ENCODE data around the gene PDXP.

Gene PDXP

GRCh38 chr22:37677493-37677974, 19.0 kb downstream of the PDXP start:
- Histone ChIP-seq H3K4me1 (ENCODE audit: control insufficient read depth in 1 of 2, insufficient read depth in 2 of 2, low read length in 2 of 2) (peaks cover 10 to 40% of the 10 kb centered on the region in 2 donors), H3K4me3 (ENCODE audit: low read depth in 1 of 2, low read length in 2 of 2) (peak overlapping the region; percentile 60 to 80), H3K36me3 (ENCODE audit: control insufficient read depth in 1 of 2, insufficient read depth in 2 of 2, low read length in 2 of 2) (peaks cover 5% of the 10 kb centered on the region in 2 donors), H3K27me3 (ENCODE audit: low read depth, low read length) (no peaks in the 10 kb centered on the region), H3K27ac (ENCODE audit: low read length) (peak overlapping the region; percentile 89), H3K9me3 (ENCODE audit: control insufficient read depth in 1 of 2, low read length in 2 of 2) (no peaks in the 10 kb centered on the region)

DNA sequence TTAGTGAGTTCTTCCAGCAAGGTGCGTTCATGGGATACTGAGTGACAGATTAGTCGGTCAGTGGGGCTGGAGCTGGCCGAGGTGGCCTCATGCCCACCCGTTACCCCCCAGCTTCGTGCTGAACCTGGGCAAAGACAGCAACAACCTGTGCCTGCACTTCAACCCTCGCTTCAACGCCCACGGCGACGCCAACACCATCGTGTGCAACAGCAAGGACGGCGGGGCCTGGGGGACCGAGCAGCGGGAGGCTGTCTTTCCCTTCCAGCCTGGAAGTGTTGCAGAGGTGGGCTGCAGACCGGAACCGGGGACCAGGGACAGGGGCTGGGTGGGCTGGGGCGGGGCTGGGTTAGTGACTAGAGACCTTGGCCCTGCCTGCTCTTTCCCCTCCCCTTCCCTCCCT, 19.8 kb downstream of the PDXP start:
- peak overlapping the region in 1 of 2 donors; percentile 7 for H3K4me3 ChIP-seq (ENCODE audit: low read depth in 1 of 2, low read length in 2 of 2)
- peaks cover 10 to 33% of the 10 kb centered on the region in 2 donors for H3K4me1 ChIP-seq (ENCODE audit: control insufficient read depth in 1 of 2, insufficient read depth in 2 of 2, low read length in 2 of 2)
- peaks cover 5% of the 10 kb centered on the region in 2 donors for H3K36me3 ChIP-seq (ENCODE audit: control insufficient read depth in 1 of 2, insufficient read depth in 2 of 2, low read length in 2 of 2)
- H3K27ac ChIP-seq (ENCODE audit: low read length) = no peak overlapping the region
- H3K27me3 ChIP-seq (ENCODE audit: low read depth, low read length) = no peaks in the 10 kb centered on the region
- no peaks in the 10 kb centered on the region for H3K9me3 ChIP-seq (ENCODE audit: control insufficient read depth in 1 of 2, low read length in 2 of 2)

DNA sequence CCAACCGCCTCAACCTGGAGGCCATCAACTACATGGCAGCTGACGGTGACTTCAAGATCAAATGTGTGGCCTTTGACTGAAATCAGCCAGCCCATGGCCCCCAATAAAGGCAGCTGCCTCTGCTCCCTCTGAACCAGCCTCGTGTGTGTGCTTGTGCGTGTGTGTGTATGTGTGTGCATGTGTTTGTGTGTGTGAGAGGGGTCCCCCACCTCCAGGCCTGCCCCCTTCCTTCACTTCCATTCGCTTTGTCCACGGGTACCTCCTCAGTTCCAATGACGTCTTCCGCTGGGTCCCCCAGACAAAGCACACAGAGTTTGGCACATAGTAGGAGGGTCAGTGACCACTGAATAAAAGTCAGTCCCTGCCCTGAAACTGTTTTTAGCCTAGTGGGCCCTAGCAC, 21.1 kb downstream of the PDXP start:
- Histone ChIP-seq H3K27ac (ENCODE audit: low read length) (no peak overlapping the region), H3K9me3 (ENCODE audit: control insufficient read depth in 1 of 2, low read length in 2 of 2) (no peaks in the 10 kb centered on the region), H3K27me3 (ENCODE audit: low read depth, low read length) (no peaks in the 10 kb centered on the region), H3K36me3 (ENCODE audit: control insufficient read depth in 1 of 2, insufficient read depth in 2 of 2, low read length in 2 of 2) (peaks cover 5% of the 10 kb centered on the region in 2 donors), H3K4me1 (ENCODE audit: control insufficient read depth in 1 of 2, insufficient read depth in 2 of 2, low read length in 2 of 2) (peaks cover 10 to 27% of the 10 kb centered on the region in 2 donors), H3K4me3 (ENCODE audit: low read depth in 1 of 2, low read length in 2 of 2) (no peak overlapping the region)

DNA sequence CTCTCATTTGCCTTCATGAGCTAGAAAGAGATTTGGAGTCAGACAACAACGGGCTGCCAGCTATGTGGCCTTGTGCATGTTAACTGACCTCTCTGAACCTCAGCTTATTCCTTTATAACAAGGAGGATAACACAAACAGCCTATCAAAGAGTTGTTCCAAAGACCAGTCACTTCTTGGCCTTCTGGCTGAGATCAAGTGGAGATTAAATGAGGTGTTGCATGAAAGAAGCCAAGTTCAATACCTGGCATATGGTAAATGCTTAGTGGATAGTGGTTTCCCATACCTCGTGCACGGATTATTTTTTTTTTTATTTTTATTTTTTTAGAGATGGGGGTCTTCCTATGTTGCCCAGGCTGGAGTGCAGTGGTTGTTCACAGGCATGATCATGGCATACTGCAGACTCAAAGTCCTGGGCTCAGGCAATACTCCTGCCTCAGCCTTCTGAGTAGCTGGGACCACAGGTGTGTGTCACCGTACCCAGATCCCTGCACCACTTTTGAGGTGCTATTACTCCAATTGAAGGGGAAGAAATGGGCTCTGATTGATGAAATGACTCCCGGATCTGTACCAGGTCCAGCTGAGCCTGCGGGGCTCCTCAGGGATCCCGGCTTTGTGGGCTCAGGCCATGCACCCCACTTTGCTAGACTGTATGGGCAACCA, 21.8 kb downstream of the PDXP start:
- Histone ChIP-seq H3K27me3 (ENCODE audit: low read depth, low read length) (no peaks in the 10 kb centered on the region), H3K9me3 (ENCODE audit: control insufficient read depth in 1 of 2, low read length in 2 of 2) (no peaks in the 10 kb centered on the region), H3K27ac (ENCODE audit: low read length) (no peak overlapping the region), H3K4me1 (ENCODE audit: control insufficient read depth in 1 of 2, insufficient read depth in 2 of 2, low read length in 2 of 2) (peaks cover 10 to 27% of the 10 kb centered on the region in 2 donors), H3K36me3 (ENCODE audit: control insufficient read depth in 1 of 2, insufficient read depth in 2 of 2, low read length in 2 of 2) (peaks cover 5% of the 10 kb centered on the region in 2 donors), H3K4me3 (ENCODE audit: low read depth in 1 of 2, low read length in 2 of 2) (no peak overlapping the region)

DNA sequence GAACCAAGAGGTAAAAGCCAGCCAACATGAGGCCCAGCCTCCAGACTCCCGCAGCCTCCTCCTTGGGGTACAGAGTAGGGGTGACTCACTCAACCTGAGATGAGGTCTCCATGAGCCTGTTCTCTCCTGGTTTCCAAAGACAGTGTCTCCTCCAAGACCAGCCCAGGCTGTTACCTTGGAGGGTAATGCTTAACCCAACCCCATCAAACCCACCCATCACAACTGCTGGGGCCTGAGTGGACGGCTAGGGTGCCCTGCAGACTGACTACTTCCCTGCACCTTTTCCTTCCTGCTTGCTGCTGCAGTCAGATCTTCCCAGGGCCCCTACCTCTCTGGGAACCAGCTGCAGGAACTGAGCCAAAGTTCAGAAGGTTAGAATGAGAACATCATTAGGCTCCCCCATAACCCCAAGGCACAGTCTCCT, 22.5 kb downstream of the PDXP start:
- no peaks in the 10 kb centered on the region for H3K9me3 ChIP-seq (ENCODE audit: control insufficient read depth in 1 of 2, low read length in 2 of 2)
- H3K36me3 ChIP-seq (ENCODE audit: control insufficient read depth in 1 of 2, insufficient read depth in 2 of 2, low read length in 2 of 2) = peaks cover 5% of the 10 kb centered on the region in 2 donors
- no peak overlapping the region for H3K4me3 ChIP-seq (ENCODE audit: low read depth in 1 of 2, low read length in 2 of 2)
- H3K27me3 ChIP-seq (ENCODE audit: low read depth, low read length) = no peaks in the 10 kb centered on the region
- no peak overlapping the region for H3K27ac ChIP-seq (ENCODE audit: low read length)
- H3K4me1 ChIP-seq (ENCODE audit: control insufficient read depth in 1 of 2, insufficient read depth in 2 of 2, low read length in 2 of 2) = peaks cover 10 to 22% of the 10 kb centered on the region in 2 donors

DNA sequence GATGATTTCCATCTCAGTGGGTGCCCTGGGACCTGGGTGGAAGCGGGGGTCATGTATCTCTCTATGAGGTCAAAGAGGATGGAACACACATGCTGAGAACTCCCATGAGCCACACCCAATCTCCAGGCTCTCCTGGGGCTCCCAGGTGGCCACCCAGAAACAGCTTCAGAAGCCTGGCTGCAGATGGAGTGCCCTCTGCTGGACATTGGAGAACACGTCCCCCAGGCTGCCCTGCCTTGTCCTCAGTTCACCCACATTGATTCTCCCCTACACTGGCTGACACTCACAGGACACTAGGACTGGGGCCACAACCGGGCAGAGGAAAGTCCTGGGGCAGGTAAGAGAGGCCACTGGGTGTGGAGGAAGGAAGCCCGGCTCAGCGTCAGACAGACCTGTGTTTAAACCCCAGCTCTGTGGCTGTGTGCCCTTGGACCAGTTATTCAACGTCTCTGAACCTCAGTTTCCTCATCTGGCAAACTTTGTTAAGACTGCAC, 23.1 kb downstream of the PDXP start:
- no peaks in the 10 kb centered on the region for H3K27me3 ChIP-seq (ENCODE audit: low read depth, low read length)
- H3K4me3 ChIP-seq (ENCODE audit: low read depth in 1 of 2, low read length in 2 of 2) = no peak overlapping the region
- peaks cover 3 to 5% of the 10 kb centered on the region in 2 donors for H3K36me3 ChIP-seq (ENCODE audit: control insufficient read depth in 1 of 2, insufficient read depth in 2 of 2, low read length in 2 of 2)
- peaks cover 10 to 22% of the 10 kb centered on the region in 2 donors for H3K4me1 ChIP-seq (ENCODE audit: control insufficient read depth in 1 of 2, insufficient read depth in 2 of 2, low read length in 2 of 2)
- no peak overlapping the region for H3K27ac ChIP-seq (ENCODE audit: low read length)
- no peaks in the 10 kb centered on the region for H3K9me3 ChIP-seq (ENCODE audit: control insufficient read depth in 1 of 2, low read length in 2 of 2)

DNA sequence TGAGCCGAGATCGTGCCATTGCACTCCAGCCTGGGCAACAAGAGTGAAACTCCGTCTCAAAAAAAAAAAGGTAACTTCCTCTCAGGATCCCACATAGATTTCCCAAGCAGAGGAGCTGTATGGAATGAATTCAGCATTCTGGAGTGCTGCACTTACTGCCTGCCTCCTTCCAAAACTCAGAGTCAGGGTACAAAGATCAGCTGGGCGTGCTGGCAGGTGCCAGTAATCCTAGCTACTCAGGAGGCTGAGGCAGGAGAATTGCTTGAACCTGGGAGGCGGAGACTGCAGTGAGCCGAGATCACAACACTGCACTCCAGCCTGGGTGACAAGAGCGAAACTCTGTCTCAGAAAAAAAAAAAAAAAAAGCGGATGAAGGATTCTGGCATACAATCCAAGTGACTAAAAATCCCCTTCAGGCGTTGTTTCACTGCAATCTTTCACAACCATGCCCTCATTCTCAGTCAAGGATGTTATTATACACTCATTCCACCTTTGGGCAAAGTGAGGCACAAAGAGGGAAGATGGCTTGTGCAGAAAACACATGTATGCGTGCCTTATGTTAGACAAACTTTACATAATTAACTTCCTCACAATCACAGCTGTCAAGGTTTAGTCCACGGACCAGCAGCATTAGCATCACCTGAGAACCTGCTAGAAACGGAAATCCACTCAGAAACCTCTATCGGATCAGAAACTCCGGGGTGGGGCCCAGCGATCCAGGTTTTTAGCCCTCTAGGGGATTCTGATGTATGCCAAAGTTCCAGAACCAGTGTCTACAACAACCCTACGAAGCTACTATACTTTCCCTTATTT, 26.5 kb downstream of the PDXP start:
- no peaks in the 10 kb centered on the region for H3K27me3 ChIP-seq (ENCODE audit: low read depth, low read length)
- peaks cover 6 to 25% of the 10 kb centered on the region in 2 donors for H3K4me1 ChIP-seq (ENCODE audit: control insufficient read depth in 1 of 2, insufficient read depth in 2 of 2, low read length in 2 of 2)
- no peaks in the 10 kb centered on the region for H3K9me3 ChIP-seq (ENCODE audit: control insufficient read depth in 1 of 2, low read length in 2 of 2)
- peak overlapping the region; percentile 51 for H3K27ac ChIP-seq (ENCODE audit: low read length)
- no peak overlapping the region for H3K4me3 ChIP-seq (ENCODE audit: low read depth in 1 of 2, low read length in 2 of 2)
- H3K36me3 ChIP-seq (ENCODE audit: control insufficient read depth in 1 of 2, insufficient read depth in 2 of 2, low read length in 2 of 2) = peaks cover 5 to 10% of the 10 kb centered on the region in 2 donors

DNA sequence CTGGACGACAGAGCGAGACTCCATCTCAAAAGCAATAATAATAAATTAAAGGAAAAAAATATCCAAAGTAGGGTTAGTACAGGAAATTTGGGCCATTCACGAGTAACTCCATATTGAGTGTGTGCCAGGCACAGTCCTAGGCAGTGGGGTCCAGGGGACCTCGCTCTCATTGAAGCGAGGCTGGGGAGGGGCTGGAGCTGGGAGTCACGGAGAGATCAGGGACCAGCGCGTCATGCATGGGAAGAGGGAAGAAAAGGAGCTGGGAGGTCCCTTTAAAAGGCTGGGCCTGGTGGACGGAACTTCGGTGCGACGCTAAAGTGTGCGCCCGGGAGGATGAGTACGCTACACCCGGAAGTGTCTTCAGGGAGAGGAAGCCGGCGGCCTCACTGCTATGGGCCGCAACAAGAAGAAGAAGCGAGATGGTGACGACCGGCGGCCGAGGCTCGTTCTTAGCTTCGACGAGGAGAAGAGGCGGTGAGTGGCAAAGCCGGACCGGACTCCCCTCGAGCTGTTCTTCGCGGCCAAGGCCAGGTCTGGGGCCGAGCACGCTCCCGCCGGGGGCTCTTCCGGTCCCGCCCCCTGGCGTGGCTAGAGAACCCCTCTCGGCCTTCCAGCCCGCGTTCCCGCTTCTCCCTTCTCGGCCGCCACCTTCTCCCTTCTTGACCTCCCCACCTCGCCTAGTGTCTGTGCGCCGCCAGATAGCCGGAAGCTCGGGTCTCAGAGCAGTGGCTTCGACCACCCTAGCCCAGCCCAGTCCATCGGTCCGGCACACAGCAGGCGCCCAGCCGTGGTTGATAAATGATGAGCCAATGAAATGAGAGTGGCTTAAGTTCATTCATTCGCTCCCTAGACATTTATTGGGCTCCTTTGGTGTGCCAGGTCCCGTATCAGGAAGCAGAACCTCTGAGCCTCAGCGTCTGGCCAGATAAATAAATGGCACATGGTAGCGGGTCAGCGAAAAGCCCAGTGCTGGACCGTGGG, 27.8 kb downstream of the PDXP start, which contains the start of gene NOL12:
Gene NOL12 (plus strand): TSS at position 342 of the 981 bp plus-strand sequence. CDS start 50 bp downstream, at position 392.
- H3K9me3 ChIP-seq (ENCODE audit: control insufficient read depth in 1 of 2, low read length in 2 of 2) = no peaks in the 10 kb centered on the region

DNA sequence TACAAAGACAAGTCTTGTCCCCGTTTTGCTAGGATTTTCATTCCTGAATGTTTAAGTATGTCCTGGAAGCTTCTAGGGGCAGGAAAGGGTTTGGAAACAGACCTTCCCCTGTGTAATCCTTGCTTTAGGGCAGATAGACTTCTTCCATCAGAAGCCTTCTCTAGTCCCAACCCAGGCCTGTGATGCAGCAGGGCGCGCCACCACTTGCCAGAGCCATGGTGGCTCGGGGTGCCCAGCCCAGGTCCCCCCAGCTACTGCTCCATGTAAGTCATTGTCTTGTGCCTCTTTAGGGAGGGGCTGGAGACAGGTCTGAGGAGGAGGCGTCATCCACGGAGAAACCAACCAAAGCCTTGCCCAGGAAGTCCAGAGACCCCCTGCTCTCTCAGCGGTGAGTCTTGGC, 31.9 kb downstream of the PDXP start:
- Histone ChIP-seq H3K36me3 (ENCODE audit: control insufficient read depth in 1 of 2, insufficient read depth in 2 of 2, low read length in 2 of 2) (peaks cover 32 to 47% of the 10 kb centered on the region in 2 donors), H3K9me3 (ENCODE audit: control insufficient read depth in 1 of 2, low read length in 2 of 2) (no peaks in the 10 kb centered on the region), H3K27ac (ENCODE audit: low read length) (no peak overlapping the region), H3K27me3 (ENCODE audit: low read depth, low read length) (no peaks in the 10 kb centered on the region), H3K4me3 (ENCODE audit: low read depth in 1 of 2, low read length in 2 of 2) (no peak overlapping the region), H3K4me1 (ENCODE audit: control insufficient read depth in 1 of 2, insufficient read depth in 2 of 2, low read length in 2 of 2) (peaks cover 0 to 14% of the 10 kb centered on the region in 2 donors)

More for the DNA sequence above, 27.8 kb downstream of the PDXP start, which contains the start of gene NOL12:
- peaks cover 12 to 23% of the 10 kb centered on the region in 2 donors for H3K36me3 ChIP-seq (ENCODE audit: control insufficient read depth in 1 of 2, insufficient read depth in 2 of 2, low read length in 2 of 2)
- H3K4me3 ChIP-seq (ENCODE audit: low read depth in 1 of 2, low read length in 2 of 2) = peak within 1 kb of the TSS; percentile 96 to 99
- peak within 1 kb of the TSS; percentile 90 for H3K27ac ChIP-seq (ENCODE audit: low read length)
- H3K27me3 ChIP-seq (ENCODE audit: low read depth, low read length) = no peaks in the 10 kb centered on the region
- peaks cover 2 to 21% of the 10 kb centered on the region in 2 donors for H3K4me1 ChIP-seq (ENCODE audit: control insufficient read depth in 1 of 2, insufficient read depth in 2 of 2, low read length in 2 of 2)

- Histone ChIP-seq H3K4me1 (ENCODE audit: control insufficient read depth in 1 of 2, insufficient read depth in 2 of 2, low read length in 2 of 2) (peaks cover 0 to 14% of the 10 kb centered on the region in 2 donors), H3K27me3 (ENCODE audit: low read depth, low read length) (no peaks in the 10 kb centered on the region), H3K27ac (ENCODE audit: low read length) (no peak overlapping the region), H3K4me3 (ENCODE audit: low read depth in 1 of 2, low read length in 2 of 2) (no peak overlapping the region), H3K36me3 (ENCODE audit: control insufficient read depth in 1 of 2, insufficient read depth in 2 of 2, low read length in 2 of 2) (peaks cover 32 to 47% of the 10 kb centered on the region in 2 donors), H3K9me3 (ENCODE audit: control insufficient read depth in 1 of 2, low read length in 2 of 2) (no peaks in the 10 kb centered on the region)
Measured at GRCh38 chr22:37690901-37691504, 32.5 kb downstream of the PDXP start.
